Keratinocyte (primary cell): Measurements from ENCODE around the gene G6PD.

Source experiments
- EZH2 ChIP-seq: IDR thresholded peaks from one replicate; pipeline ENCODE4 v1.6.1; 2012; ENCODE audit warnings: inconsistent platforms, mild to moderate bottlenecking, low read length, moderate library complexity
- TF ChIP-seq, protein P1 (sequence below), 3 experiments: IDR thresholded peaks in 1 of 3; conservative IDR thresholded peaks in 1 of 3; optimal IDR thresholded peaks in 1 of 3; 2 replicates in 2 of 3; 3 replicates in 1 of 3; pipeline versions ENCODE3 to v1.5.1; 2011; ENCODE audit warnings: low read length in 3 of 3, mild to moderate bottlenecking in 3 of 3, moderate library complexity in 2 of 3, control low read depth in 1 of 3, inconsistent platforms in 1 of 3; ENCODE audit not compliant: insufficient read depth in 2 of 3; ENCODE audit errors: extremely low read depth in 1 of 3

DNA sequence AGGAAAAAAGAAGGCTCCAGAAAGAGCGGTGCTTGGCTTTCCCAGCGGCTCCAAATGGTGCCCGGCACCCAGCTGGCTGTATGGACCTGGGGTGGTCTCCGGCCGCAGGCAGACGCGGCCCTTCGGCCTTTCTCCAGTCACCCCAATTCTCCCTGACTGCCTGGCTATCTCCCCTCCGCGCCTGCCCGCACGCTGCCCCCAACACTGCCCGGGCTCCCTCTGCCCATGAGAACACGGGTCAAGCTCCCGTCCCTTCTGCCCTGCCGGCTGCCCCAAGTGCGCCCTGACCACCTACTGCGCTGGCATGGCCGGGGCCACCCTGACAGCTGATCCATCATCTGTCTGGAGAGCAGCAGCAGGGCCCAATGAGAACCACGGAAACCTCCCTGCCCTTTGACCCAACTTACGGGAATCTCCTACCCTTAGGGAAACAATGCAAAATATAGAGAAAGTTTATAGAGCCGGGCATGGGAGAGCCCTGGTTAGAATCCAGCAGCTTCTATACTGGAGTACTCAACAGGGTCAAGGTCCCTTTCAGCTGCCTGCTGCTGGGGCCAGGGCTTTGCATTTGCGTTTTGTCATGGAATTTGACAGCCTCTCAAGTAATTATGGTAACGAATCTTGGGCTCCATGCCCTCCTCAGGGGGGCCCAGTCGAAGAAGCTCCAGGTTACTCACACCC is 29.4 kb downstream of the G6PD start:
- TF ChIP-seq, protein P1, sequence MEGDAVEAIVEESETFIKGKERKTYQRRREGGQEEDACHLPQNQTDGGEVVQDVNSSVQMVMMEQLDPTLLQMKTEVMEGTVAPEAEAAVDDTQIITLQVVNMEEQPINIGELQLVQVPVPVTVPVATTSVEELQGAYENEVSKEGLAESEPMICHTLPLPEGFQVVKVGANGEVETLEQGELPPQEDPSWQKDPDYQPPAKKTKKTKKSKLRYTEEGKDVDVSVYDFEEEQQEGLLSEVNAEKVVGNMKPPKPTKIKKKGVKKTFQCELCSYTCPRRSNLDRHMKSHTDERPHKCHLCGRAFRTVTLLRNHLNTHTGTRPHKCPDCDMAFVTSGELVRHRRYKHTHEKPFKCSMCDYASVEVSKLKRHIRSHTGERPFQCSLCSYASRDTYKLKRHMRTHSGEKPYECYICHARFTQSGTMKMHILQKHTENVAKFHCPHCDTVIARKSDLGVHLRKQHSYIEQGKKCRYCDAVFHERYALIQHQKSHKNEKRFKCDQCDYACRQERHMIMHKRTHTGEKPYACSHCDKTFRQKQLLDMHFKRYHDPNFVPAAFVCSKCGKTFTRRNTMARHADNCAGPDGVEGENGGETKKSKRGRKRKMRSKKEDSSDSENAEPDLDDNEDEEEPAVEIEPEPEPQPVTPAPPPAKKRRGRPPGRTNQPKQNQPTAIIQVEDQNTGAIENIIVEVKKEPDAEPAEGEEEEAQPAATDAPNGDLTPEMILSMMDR (optimal IDR thresholded peaks at IDR 0.05 in 1 of 3, IDR thresholded peaks at IDR 0.05 in 1 of 3, conservative IDR thresholded peaks at IDR 0.05 in 1 of 3; ENCODE audit: extremely low read depth in 1 of 3, insufficient read depth in 2 of 3, low read length in 3 of 3), result no peak
- TF ChIP-seq EZH2, result no peak
